ENCODE results near the gene NKAIN1. TPM values are rescaled to one million over a fixed set of nuclear protein-coding genes. Genes with fewer than 3 reads are reported as not detected.

The NKAIN1 gene
- total RNA-seq, 1 experiment from 2014 or later, result 1.1 TPM

DNA sequence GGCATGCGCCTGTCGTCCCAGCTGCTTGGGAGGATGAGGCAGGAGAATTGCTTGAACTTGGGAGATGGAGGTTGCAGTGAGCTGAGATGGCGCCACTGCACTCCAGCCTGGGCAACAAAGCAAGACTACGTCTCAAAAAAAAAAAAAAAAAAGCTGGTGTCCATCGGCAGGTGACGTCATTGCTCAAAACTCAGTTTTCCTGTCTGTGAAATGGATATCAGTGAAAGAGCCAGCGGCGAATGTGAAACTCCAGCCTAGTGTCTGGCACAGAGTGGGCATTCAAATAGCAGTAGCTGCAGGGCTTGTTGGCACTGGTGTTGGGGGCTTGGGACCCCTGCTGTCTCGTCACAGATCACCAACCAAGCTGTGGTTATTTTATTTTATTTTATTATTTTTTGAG, 75.8 kb downstream of the NKAIN1 start:
- POLR2A ChIA-PET, result no interaction called here
- DNase-seq (ENCODE audit: low read depth, low spot score) (no peak), ATAC-seq (no peak)
- no peak overlapping the region for H3K27ac ChIP-seq (ENCODE audit: low read depth, low read length)
- no peaks in the 10 kb centered on the region for H3K9me2 ChIP-seq (ENCODE audit: insufficient read depth)
- TF ChIP-seq ZFX (IDR thresholded peaks at IDR 0.05) (no peak), POLR2AphosphoS5 (IDR thresholded peaks at IDR 0.05; ENCODE audit: low read depth, low read length) (no peak), SP1 (IDR thresholded peaks at IDR 0.05; ENCODE audit: low read depth) (no peak), CEBPB (IDR thresholded peaks at IDR 0.05; ENCODE audit: low read depth) (no peak), YY1 (IDR thresholded peaks at IDR 0.05; ENCODE audit: extremely low read depth, insufficient replicate concordance, low read depth, low read length) (no peak), JUND (IDR thresholded peaks at IDR 0.05) (no peak), POLR2A (IDR thresholded peaks at IDR 0.05; ENCODE audit: borderline replicate concordance, extremely low read depth, insufficient read depth, insufficient read length) (no peak), SIN3A (IDR thresholded peaks at IDR 0.05; ENCODE audit: low read depth) (no peak)
- TF ChIP-seq, protein P1, sequence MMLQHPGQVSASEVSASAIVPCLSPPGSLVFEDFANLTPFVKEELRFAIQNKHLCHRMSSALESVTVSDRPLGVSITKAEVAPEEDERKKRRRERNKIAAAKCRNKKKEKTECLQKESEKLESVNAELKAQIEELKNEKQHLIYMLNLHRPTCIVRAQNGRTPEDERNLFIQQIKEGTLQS (IDR thresholded peaks at IDR 0.05), result no peak
- TF ChIP-seq, protein P2, sequence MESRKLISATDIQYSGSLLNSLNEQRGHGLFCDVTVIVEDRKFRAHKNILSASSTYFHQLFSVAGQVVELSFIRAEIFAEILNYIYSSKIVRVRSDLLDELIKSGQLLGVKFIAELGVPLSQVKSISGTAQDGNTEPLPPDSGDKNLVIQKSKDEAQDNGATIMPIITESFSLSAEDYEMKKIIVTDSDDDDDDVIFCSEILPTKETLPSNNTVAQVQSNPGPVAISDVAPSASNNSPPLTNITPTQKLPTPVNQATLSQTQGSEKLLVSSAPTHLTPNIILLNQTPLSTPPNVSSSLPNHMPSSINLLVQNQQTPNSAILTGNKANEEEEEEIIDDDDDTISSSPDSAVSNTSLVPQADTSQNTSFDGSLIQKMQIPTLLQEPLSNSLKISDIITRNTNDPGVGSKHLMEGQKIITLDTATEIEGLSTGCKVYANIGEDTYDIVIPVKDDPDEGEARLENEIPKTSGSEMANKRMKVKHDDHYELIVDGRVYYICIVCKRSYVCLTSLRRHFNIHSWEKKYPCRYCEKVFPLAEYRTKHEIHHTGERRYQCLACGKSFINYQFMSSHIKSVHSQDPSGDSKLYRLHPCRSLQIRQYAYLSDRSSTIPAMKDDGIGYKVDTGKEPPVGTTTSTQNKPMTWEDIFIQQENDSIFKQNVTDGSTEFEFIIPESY (IDR thresholded peaks at IDR 0.05; ENCODE audit: extremely low read depth, insufficient replicate concordance, low read length), result no peak
- TF ChIP-seq, protein P3, sequence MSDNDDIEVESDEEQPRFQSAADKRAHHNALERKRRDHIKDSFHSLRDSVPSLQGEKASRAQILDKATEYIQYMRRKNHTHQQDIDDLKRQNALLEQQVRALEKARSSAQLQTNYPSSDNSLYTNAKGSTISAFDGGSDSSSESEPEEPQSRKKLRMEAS (IDR thresholded peaks at IDR 0.05), result no peak
- no peaks in the 10 kb centered on the region for H3K36me3 ChIP-seq (ENCODE audit: control insufficient read depth in 1 of 2, insufficient read depth in 2 of 2, low read length in 2 of 2)
- BruUV-seq (replicated peaks), result no TSS peak
- H3K9ac ChIP-seq (ENCODE audit: low read length), result no peak overlapping the region
- H2AFZ ChIP-seq (ENCODE audit: low read depth, low read length, poor library complexity, severe bottlenecking), result no peak overlapping the region
- H3K4me1 ChIP-seq (ENCODE audit: control insufficient read depth in 1 of 2, insufficient read depth in 2 of 2, low read length in 2 of 2), result peaks cover 0 to 7% of the 10 kb centered on the region in 2 experiments; a peak in 2 of 4 replicates
- no peaks in the 10 kb centered on the region for H4K20me1 ChIP-seq (ENCODE audit: insufficient read depth)
- no peaks in the 10 kb centered on the region for H3K27me3 ChIP-seq (ENCODE audit: insufficient read depth, low read length)
- intact Hi-C loops (cut with micrococcal nuclease), result no loop called here
- CTCF ChIA-PET, result interaction anchor here (1.2 to 1.6 kb wide), 2 partner anchors 9 kb away, joined by 3 to 4 read pairs; no protein-coding TSS in a partner anchor
- no peaks in the 10 kb centered on the region for H3K9me3 ChIP-seq (ENCODE audit: control insufficient read depth in 1 of 2, insufficient read depth in 1 of 2, low read depth in 1 of 2, low read length in 2 of 2)
- no peaks in the 10 kb centered on the region for H3K79me2 ChIP-seq (ENCODE audit: insufficient read depth, low read length)
- no peak overlapping the region for H3K4me3 ChIP-seq (replicated peaks in 1 of 2; ENCODE audit: low read depth in 1 of 2, low read length in 2 of 2)
- RAD21 ChIA-PET (ENCODE audit: low non-redundant PET in 1 of 2, low total read pairs in 2 of 2, uncharacterized antibody in 2 of 2, unreplicated experiment in 2 of 2), result interaction anchor here in 1 of 2 experiments (1.8 kb wide), 1 partner anchor 385 kb away, joined by 4 read pairs; no protein-coding TSS in a partner anchor
- no peak overlapping the region for H3K4me2 ChIP-seq (ENCODE audit: low read length)
